GM12891 (cell line): Measurements from ENCODE around the gene HOXB7.

Source experiments
- PAX5 ChIP-seq: IDR thresholded peaks from 2 replicates; pipeline ENCODE4 v1.6.1; 2011; ENCODE audit warnings: low read length, moderate library complexity, mild to moderate bottlenecking; ENCODE audit not compliant: insufficient read depth, severe bottlenecking
- POLR2A ChIP-seq: IDR thresholded peaks from 2 replicates; pipeline ENCODE4 v1.6.1; 2011; ENCODE audit warnings: low read depth, low read length, control low read depth
- POLR2AphosphoS5 ChIP-seq: IDR thresholded peaks from 2 replicates; pipeline ENCODE4 v1.6.1; 2011; ENCODE audit warnings: low read depth, low read length, control low read depth
- TAF1 ChIP-seq: IDR thresholded peaks from 2 replicates; pipeline ENCODE4 v1.6.1; 2011; ENCODE audit warnings: low read depth, low read length, control low read depth

- TF ChIP-seq POLR2AphosphoS5 (no peak), TAF1 (no peak), POLR2A (no peak), PAX5 (no peak)
These were observed 42.1 kb downstream of the HOXB7 start for GRCh38 chr17:48568499-48569239.
